Activated T-cell treated with anti-CD3 and anti-CD28 coated beads, Interleukin-2, amount 50 U/mL, for 24 hours (primary cell): Measurements from ENCODE around the gene ANGEL1.

ENCODE experiments used
- DNase-seq: peaks from one replicate; pipeline ENCODE4 v3.0.0-alpha.2; 2020
- H3K27ac Mint-ChIP-seq: 2 replicates; pipeline ENCODE4 v1.8.0; 2020; ENCODE audit warnings: mild to moderate bottlenecking, mixed read lengths
- H3K27me3 Mint-ChIP-seq: 2 replicates; pipeline ENCODE4 v1.8.0; 2020; ENCODE audit warnings: mixed read lengths
- H3K36me3 Mint-ChIP-seq: 2 replicates; pipeline ENCODE4 v1.8.0; 2020; ENCODE audit warnings: low read depth, mixed read lengths
- H3K4me1 Mint-ChIP-seq: 2 replicates; pipeline ENCODE4 v1.8.0; 2020; ENCODE audit warnings: low read depth, mixed read lengths
- H3K4me3 Mint-ChIP-seq: 2 replicates; pipeline ENCODE4 v1.8.0; 2020; ENCODE audit warnings: mild to moderate bottlenecking, moderate library complexity, mixed read lengths
- H3K9me3 Mint-ChIP-seq: 2 replicates; pipeline ENCODE4 v1.8.0; 2020; ENCODE audit warnings: mixed read lengths

The ANGEL1 gene

GRCh38 chr14:76754586-76754985, 58.1 kb downstream of the ANGEL1 start:
- no peaks in the 10 kb centered on the region for H3K36me3 Mint-ChIP-seq
- no peak for DNase-seq
- H3K27me3 Mint-ChIP-seq: peaks cover 6% of the 10 kb centered on the region
- H3K4me3 Mint-ChIP-seq: no peak overlapping the region
- H3K4me1 Mint-ChIP-seq: no peaks in the 10 kb centered on the region
- no peak overlapping the region for H3K27ac Mint-ChIP-seq
- no peaks in the 10 kb centered on the region for H3K9me3 Mint-ChIP-seq

DNA sequence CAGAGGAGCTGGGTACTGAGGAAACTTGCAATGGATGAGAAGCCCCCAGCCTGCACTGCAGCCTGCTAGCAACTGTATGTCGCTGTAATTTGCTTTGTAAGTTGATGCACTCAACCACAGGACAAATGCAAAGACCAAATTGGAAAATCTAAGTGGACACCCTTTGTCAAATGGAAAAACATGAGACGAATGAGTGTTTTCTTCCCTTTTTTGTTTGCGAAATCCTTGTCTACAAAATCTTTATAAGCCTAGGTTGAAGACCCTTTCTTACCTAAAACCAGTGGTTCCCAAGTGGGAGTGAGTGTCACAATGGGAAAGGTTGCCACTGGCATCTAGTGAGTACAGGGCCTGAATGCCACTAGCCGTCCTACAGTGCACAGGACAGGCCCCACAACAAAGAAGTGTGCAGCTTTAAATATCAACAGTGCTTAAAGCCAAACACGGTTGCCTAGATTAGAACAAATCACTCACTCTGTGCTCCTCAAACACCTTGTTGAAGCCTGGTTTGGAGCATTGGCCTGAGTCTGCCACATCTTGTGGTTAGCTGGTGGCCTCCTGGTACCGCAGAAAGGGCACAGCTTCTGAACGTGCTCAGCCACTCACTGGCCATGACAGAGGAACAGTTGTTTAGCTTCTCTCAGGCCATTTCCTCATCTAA, 59.0 kb downstream of the ANGEL1 start:
- no peaks in the 10 kb centered on the region for H3K4me1 Mint-ChIP-seq
- H3K4me3 Mint-ChIP-seq: no peak overlapping the region
- H3K27ac Mint-ChIP-seq: no peak overlapping the region
- no peaks in the 10 kb centered on the region for H3K9me3 Mint-ChIP-seq
- no peak for DNase-seq
- peaks cover 6% of the 10 kb centered on the region for H3K27me3 Mint-ChIP-seq
- no peaks in the 10 kb centered on the region for H3K36me3 Mint-ChIP-seq

- Mint-ChIP-seq H3K4me1 (no peaks in the 10 kb centered on the region), H3K36me3 (no peaks in the 10 kb centered on the region), H3K27ac (no peak overlapping the region), H3K27me3 (peaks cover 2% of the 10 kb centered on the region), H3K9me3 (no peaks in the 10 kb centered on the region), H3K4me3 (no peak overlapping the region)
- DNase-seq: no peak
Measured at GRCh38 chr14:76752744-76753143, 59.9 kb downstream of the ANGEL1 start.

GRCh38 chr14:76742966-76743365, 69.7 kb downstream of the ANGEL1 start:
- Mint-ChIP-seq H3K4me3 (no peak overlapping the region), H3K27ac (no peak overlapping the region), H3K27me3 (peaks cover 34% of the 10 kb centered on the region), H3K9me3 (peaks cover 23% of the 10 kb centered on the region), H3K4me1 (no peaks in the 10 kb centered on the region), H3K36me3 (no peaks in the 10 kb centered on the region)
- no peak for DNase-seq

GRCh38 chr14:76742185-76742584, 70.5 kb downstream of the ANGEL1 start:
- no peaks in the 10 kb centered on the region for H3K4me1 Mint-ChIP-seq
- H3K9me3 Mint-ChIP-seq: peaks cover 23% of the 10 kb centered on the region
- peaks cover 37% of the 10 kb centered on the region for H3K27me3 Mint-ChIP-seq
- no peak overlapping the region for H3K4me3 Mint-ChIP-seq
- no peaks in the 10 kb centered on the region for H3K36me3 Mint-ChIP-seq
- no peak overlapping the region for H3K27ac Mint-ChIP-seq
- no peak for DNase-seq

- Mint-ChIP-seq H3K9me3 (peaks cover 23% of the 10 kb centered on the region), H3K4me3 (no peak overlapping the region), H3K27ac (no peak overlapping the region), H3K4me1 (no peaks in the 10 kb centered on the region), H3K36me3 (no peaks in the 10 kb centered on the region), H3K27me3 (peaks cover 34% of the 10 kb centered on the region)
- DNase-seq: no peak
Measured at GRCh38 chr14:76741074-76741473, 71.6 kb downstream of the ANGEL1 start.
